ENCODE data around the gene LINGO4.

LINGO4 gene

GRCh38 chr1:151833172-151833900 lies 28.1 kb upstream of the LINGO4 start:
- DNase-seq (ENCODE audit: low spot score) = peak; percentile 30

- DNase-seq (ENCODE audit: low spot score) = peak; percentile 71
Observed at GRCh38 chr1:151832318-151832980, 27.2 kb upstream of the LINGO4 start.

- no peak for DNase-seq (ENCODE audit: low spot score)
Observed at GRCh38 chr1:151831605-151832004, 26.4 kb upstream of the LINGO4 start, which contains the start of gene RORC. RORC (minus strand) TSS chr1:151831802; CDS start chr1:151831764, 38 bp downstream.

GRCh38 chr1:151831256-151831591 lies 26.0 kb upstream of the LINGO4 start:
- DNase-seq (ENCODE audit: low spot score) = no peak

GRCh38 chr1:151830055-151830454 lies 24.8 kb upstream of the LINGO4 start:
- DNase-seq (ENCODE audit: low spot score) = no peak

- no peak for DNase-seq (ENCODE audit: low spot score)
Observed at GRCh38 chr1:151829352-151830046, 24.3 kb upstream of the LINGO4 start.

GRCh38 chr1:151828921-151829320 lies 23.7 kb upstream of the LINGO4 start:
- DNase-seq (ENCODE audit: low spot score) = no peak

- DNase-seq (ENCODE audit: low spot score) = no peak
Observed at GRCh38 chr1:151827853-151828252, 22.6 kb upstream of the LINGO4 start.

- DNase-seq (ENCODE audit: low spot score) = no peak
Observed at GRCh38 chr1:151825751-151826660, 20.8 kb upstream of the LINGO4 start.

- DNase-seq (ENCODE audit: low spot score) = no peak
Observed at GRCh38 chr1:151825204-151825603, 20.0 kb upstream of the LINGO4 start.

- DNase-seq (ENCODE audit: low spot score) = no peak
Observed at GRCh38 chr1:151823175-151823574, 18.0 kb upstream of the LINGO4 start.

- DNase-seq (ENCODE audit: low spot score) = no peak
Observed at GRCh38 chr1:151822404-151822803, 17.2 kb upstream of the LINGO4 start.

- DNase-seq (ENCODE audit: low spot score) = no peak
Observed at GRCh38 chr1:151820940-151821339, 15.7 kb upstream of the LINGO4 start.

GRCh38 chr1:151819976-151820623 lies 14.9 kb upstream of the LINGO4 start:
- no peak for DNase-seq (ENCODE audit: low spot score)

GRCh38 chr1:151819227-151819835 lies 14.1 kb upstream of the LINGO4 start:
- DNase-seq (ENCODE audit: low spot score) = no peak

- DNase-seq (ENCODE audit: low spot score) = no peak
Observed at GRCh38 chr1:151817353-151817730, 12.1 kb upstream of the LINGO4 start.

GRCh38 chr1:151816548-151817352 lies 11.5 kb upstream of the LINGO4 start:
- no peak for DNase-seq (ENCODE audit: low spot score)

GRCh38 chr1:151815716-151816327 lies 10.6 kb upstream of the LINGO4 start:
- no peak for DNase-seq (ENCODE audit: low spot score)

GRCh38 chr1:151814971-151815545 lies 9.8 kb upstream of the LINGO4 start:
- no peak for DNase-seq (ENCODE audit: low spot score)
